ENCODE data around the gene RPS16.
"Not testable (repeated sequence)": the region's sequence is repeated elsewhere in the genome, so short reads cannot be mapped to it uniquely, and the experiment has no call there.

RPS16 gene

GRCh38 chr19:39435499-39436349 lies at the start of gene RPS16:
Gene RPS16, minus strand, starts transcription at chr19:39435949. Its CDS starts 54 bp downstream, at chr19:39435895.
- peak; percentile 98 for DNase-seq

GRCh38 chr19:39483141-39483540 lies 47.4 kb upstream of the RPS16 start:
- no peak for DNase-seq

GRCh38 chr19:39481676-39482075 lies 45.9 kb upstream of the RPS16 start:
- DNase-seq = no peak

GRCh38 chr19:39481229-39481545 lies 45.4 kb upstream of the RPS16 start:
- DNase-seq = no peak

GRCh38 chr19:39480337-39481228 lies 44.8 kb upstream of the RPS16 start, which contains the start of gene TIMM50:
Gene TIMM50, plus strand, starts transcription at chr19:39480838. Its CDS starts 16 bp downstream, at chr19:39480854.
- DNase-seq = peak; percentile 95

GRCh38 chr19:39479916-39480315 lies 44.2 kb upstream of the RPS16 start:
- no peak for DNase-seq

- DNase-seq = not testable (repeated sequence)
Measured at GRCh38 chr19:39479319-39479801, 43.6 kb upstream of the RPS16 start.

- no peak for DNase-seq
Measured at GRCh38 chr19:39475748-39476147, 40.0 kb upstream of the RPS16 start.

- peak; percentile 43 for DNase-seq
Measured at GRCh38 chr19:39474139-39474620, 38.4 kb upstream of the RPS16 start.

- DNase-seq = no peak
Measured at GRCh38 chr19:39473443-39473960, 37.8 kb upstream of the RPS16 start.

- DNase-seq = no peak
Measured at GRCh38 chr19:39472746-39473442, 37.1 kb upstream of the RPS16 start.

GRCh38 chr19:39471756-39472536 lies 36.2 kb upstream of the RPS16 start:
- no peak for DNase-seq

GRCh38 chr19:39470724-39471339 lies 35.1 kb upstream of the RPS16 start:
- no peak for DNase-seq

GRCh38 chr19:39469567-39469966 lies 33.8 kb upstream of the RPS16 start:
- DNase-seq = no peak

GRCh38 chr19:39469036-39469435 lies 33.3 kb upstream of the RPS16 start:
- DNase-seq = no peak

- no peak for DNase-seq
Measured at GRCh38 chr19:39467941-39468340, 32.2 kb upstream of the RPS16 start.

- no peak for DNase-seq
Measured at GRCh38 chr19:39465956-39466747, 30.4 kb upstream of the RPS16 start.

GRCh38 chr19:39463403-39463802 lies 27.7 kb upstream of the RPS16 start:
- DNase-seq = no peak

- DNase-seq = not testable (repeated sequence)
Measured at GRCh38 chr19:39451257-39451656, 15.5 kb upstream of the RPS16 start.

GRCh38 chr19:39449116-39449797 lies 13.5 kb upstream of the RPS16 start:
- DNase-seq = no peak
